22Rv1 (cell line): ENCODE measurements around the gene LCP2.

Experiments used
- H3K27ac ChIP-seq: fragments of 450-650 bp; 2 replicates; pipeline ENCODE4 v1.5.1; 2017
- CTCF ChIP-seq: fragments of 450-650 bp; IDR thresholded peaks from 2 replicates; pipeline ENCODE4 v1.5.1; 2017; ENCODE audit warnings: mild to moderate bottlenecking
- ZFX ChIP-seq: fragments of 450-650 bp; IDR thresholded peaks from 2 replicates; pipeline ENCODE4 v1.6.1; 2017; ENCODE audit warnings: antibody characterized with exemption, borderline replicate concordance

LCP2 gene

GRCh38 chr5:170257370-170257769, 40.2 kb downstream of the LCP2 start:
- H3K27ac ChIP-seq, result no peak overlapping the region
- TF ChIP-seq CTCF (no peak), ZFX (no peak)

GRCh38 chr5:170256571-170256970, 41.0 kb downstream of the LCP2 start:
- no peak for TF ChIP-seq ZFX
- no peak for TF ChIP-seq CTCF
- H3K27ac ChIP-seq, result no peak overlapping the region

- no peak for TF ChIP-seq ZFX
- TF ChIP-seq CTCF, result no peak
- no peak overlapping the region for H3K27ac ChIP-seq
Measured at GRCh38 chr5:170254056-170254455, 43.5 kb downstream of the LCP2 start.

- H3K27ac ChIP-seq, result no peak overlapping the region
- TF ChIP-seq ZFX, result no peak
- TF ChIP-seq CTCF, result no peak
Measured at GRCh38 chr5:170252720-170253350, 44.7 kb downstream of the LCP2 start.

GRCh38 chr5:170252109-170252508, 45.5 kb downstream of the LCP2 start:
- no peak overlapping the region for H3K27ac ChIP-seq
- TF ChIP-seq CTCF (no peak), ZFX (no peak)

- no peak for TF ChIP-seq ZFX
- no peak for TF ChIP-seq CTCF
- H3K27ac ChIP-seq, result no peak overlapping the region
Measured at GRCh38 chr5:170251462-170251861, 46.1 kb downstream of the LCP2 start.

- no peak overlapping the region for H3K27ac ChIP-seq
Measured at GRCh38 chr5:170250810-170251317, 46.7 kb downstream of the LCP2 start.

More at GRCh38 chr5:170250810-170251317, 46.7 kb downstream of the LCP2 start:
- no peak for TF ChIP-seq ZFX
- TF ChIP-seq CTCF, result no peak
